Measurements from ENCODE around the gene EPAS1. TPM values are rescaled to one million over a fixed set of nuclear protein-coding genes. Genes with fewer than 3 reads are reported as not detected.
A peak's percentile ranks its signal among the peaks of the same experiment; 100 is the strongest.

EPAS1 gene
- total RNA-seq, 1 donor: 45.6 TPM

- DNase-seq (ENCODE audit: low read depth): peak; percentile 55
- no peak overlapping the region for H3K4me3 ChIP-seq (ENCODE audit: low read depth, low read length)
- no peak for TF ChIP-seq CTCF (IDR thresholded peaks at IDR 0.05; ENCODE audit: insufficient read depth, low read length)
These were observed 137.7 kb downstream of the EPAS1 start for GRCh38 chr2:46434851-46435273.

GRCh38 chr2:46435353-46435752 is 138.1 kb downstream of the EPAS1 start:
- no peak for DNase-seq (ENCODE audit: low read depth)
- H3K4me3 ChIP-seq (ENCODE audit: low read depth, low read length): no peak overlapping the region
- no peak for TF ChIP-seq CTCF (IDR thresholded peaks at IDR 0.05; ENCODE audit: insufficient read depth, low read length)

- peak; percentile 82 for DNase-seq (ENCODE audit: low read depth)
- TF ChIP-seq CTCF (IDR thresholded peaks at IDR 0.05; ENCODE audit: insufficient read depth, low read length): no peak
- no peak overlapping the region for H3K4me3 ChIP-seq (ENCODE audit: low read depth, low read length)
These were observed 138.7 kb downstream of the EPAS1 start for GRCh38 chr2:46435796-46436360.

Small RNA genes lying within 50 kb of the gene (small RNA-seq; reads per million reads assigned to genes)
- gene RF00017: not detected

Other genes with a start within 250 kb of the EPAS1 start
- not detected in 2 replicates for gene TMEM247, start 182.2 kb downstream of the EPAS1 start, total RNA-seq (ENCODE audit: low replicate concordance)
- gene RHOQ, start 245.1 kb downstream of the EPAS1 start, total RNA-seq (ENCODE audit: low replicate concordance): 101 and 237 TPM in 2 replicates
- 4.5 and 5.8 TPM in 2 replicates for gene ATP6V1E2, start 245.2 kb downstream of the EPAS1 start, total RNA-seq (ENCODE audit: low replicate concordance)

Measured in fibroblast of the aortic adventitia (primary cell).